ENCODE data around the gene ITPR1.

The ITPR1 gene

GRCh38 chr3:4534906-4535305 lies 41.8 kb downstream of the ITPR1 start:
- DNase-seq, result no peak

GRCh38 chr3:4536260-4536659 lies 43.1 kb downstream of the ITPR1 start:
- DNase-seq, result no peak

- no peak for DNase-seq
These were observed 47.1 kb downstream of the ITPR1 start for GRCh38 chr3:4540267-4540666.

- no peak for DNase-seq
These were observed 50.0 kb downstream of the ITPR1 start for GRCh38 chr3:4543110-4543509.

- DNase-seq, result no peak
These were observed 53.4 kb downstream of the ITPR1 start for GRCh38 chr3:4546346-4547178.

- no peak for DNase-seq
These were observed 54.7 kb downstream of the ITPR1 start for GRCh38 chr3:4547799-4548198.

GRCh38 chr3:4548356-4548755 lies 55.2 kb downstream of the ITPR1 start:
- no peak for DNase-seq

GRCh38 chr3:4548780-4549179 lies 55.6 kb downstream of the ITPR1 start:
- DNase-seq, result no peak

GRCh38 chr3:4549896-4550295 lies 56.7 kb downstream of the ITPR1 start:
- no peak for DNase-seq

GRCh38 chr3:4551051-4551711 lies 58.0 kb downstream of the ITPR1 start:
- no peak for DNase-seq

- DNase-seq, result no peak
These were observed 58.8 kb downstream of the ITPR1 start for GRCh38 chr3:4551794-4552442.

- no peak for DNase-seq
These were observed 59.7 kb downstream of the ITPR1 start for GRCh38 chr3:4552811-4553210.

GRCh38 chr3:4561661-4562060 lies 68.5 kb downstream of the ITPR1 start:
- no peak for DNase-seq

- DNase-seq, result no peak
These were observed 69.4 kb downstream of the ITPR1 start for GRCh38 chr3:4562595-4562994.

- DNase-seq, result no peak
These were observed 71.1 kb downstream of the ITPR1 start for GRCh38 chr3:4564270-4564669.

GRCh38 chr3:4564928-4565586 lies 71.9 kb downstream of the ITPR1 start:
- DNase-seq, result no peak

GRCh38 chr3:4565809-4566501 lies 72.8 kb downstream of the ITPR1 start:
- no peak for DNase-seq

GRCh38 chr3:4568841-4569240 lies 75.7 kb downstream of the ITPR1 start:
- DNase-seq, result no peak

GRCh38 chr3:4570840-4571621 lies 77.9 kb downstream of the ITPR1 start:
- no peak for DNase-seq

GRCh38 chr3:4571690-4572334 lies 78.7 kb downstream of the ITPR1 start:
- DNase-seq, result no peak

- no peak for DNase-seq
These were observed 80.0 kb downstream of the ITPR1 start for GRCh38 chr3:4573153-4573552.

Data from NCI-H1105 (cell line).